Panc1 (cell line): Measurements from ENCODE around the gene IL15. TPM values are rescaled to one million over a fixed set of nuclear protein-coding genes. Genes with fewer than 3 reads are reported as not detected.

ENCODE experiments used
- ATAC-seq: fragments of 200-7000 bp; cut with Tn5 transposase; 2 replicates; pipeline ENCODE4 v1.9.1; 2020; ENCODE audit warnings: mild to moderate bottlenecking, moderate library complexity
- BruUV-seq: library from RNA; stranded (reverse); fragments of 400-500 nt; replicated peaks from 2 replicates; lab custom pipeline; 2021; lab: Mats Ljungman, UMichigan
- CTCF ChIA-PET: fragments of 300-600 bp; sonication (Branson Sonifier 250); formaldehyde crosslinking; loops from one replicate; lab custom pipeline; 2022; ENCODE audit warnings: antibody characterized with exemption; lab: Charles Lee
- POLR2A ChIA-PET: fragments of 300-600 bp; sonication (Branson Sonifier 250); formaldehyde crosslinking; loops from one replicate; lab custom pipeline; 2022; ENCODE audit warnings: antibody characterized with exemption; lab: Charles Lee
- DNase-seq: peaks from one replicate; pipeline ENCODE4 v3.0.0-alpha.2; 2010; ENCODE audit warnings: low read depth, low spot score
- H3K27ac ChIP-seq: 2 replicates; pipeline ENCODE4 v1.5.1; 2011; ENCODE audit warnings: mild to moderate bottlenecking, low read length, inconsistent platforms
- H3K27me3 ChIP-seq: fragments of 200-500 bp; sonication (Bioruptor generic); 2 replicates; pipeline ENCODE4 v1.6.0; 2014; ENCODE audit warnings: low read length, inconsistent platforms; ENCODE audit not compliant: control insufficient read depth, insufficient read depth
- H3K36me3 ChIP-seq: fragments of 200-500 bp; sonication (Bioruptor generic); 2 replicates; pipeline ENCODE4 v1.5.1; 2014; ENCODE audit warnings: inconsistent platforms, mild to moderate bottlenecking, low read length, moderate library complexity; ENCODE audit not compliant: control insufficient read depth, insufficient read depth
- H3K4me1 ChIP-seq: 2 replicates; pipeline ENCODE4 v1.5.1; 2011; ENCODE audit warnings: inconsistent platforms, mild to moderate bottlenecking, low read length, moderate library complexity; ENCODE audit not compliant: control insufficient read depth, insufficient read depth
- H3K4me3 ChIP-seq, 2 experiments: 2 replicates each; pipeline ENCODE4 v1.5.1; 2011 to 2012; ENCODE audit warnings: low read depth in 2 of 2, low read length in 2 of 2, mild to moderate bottlenecking in 2 of 2, inconsistent platforms in 1 of 2, moderate library complexity in 1 of 2
- H3K9me3 ChIP-seq: fragments of 200-500 bp; sonication (Bioruptor generic); 2 replicates; pipeline ENCODE4 v1.5.1; 2014; ENCODE audit warnings: low read depth, mild to moderate bottlenecking, inconsistent platforms, low read length, moderate library complexity; ENCODE audit not compliant: control insufficient read depth, insufficient read depth
- POLR2AphosphoS5 ChIP-seq: IDR thresholded peaks from 2 replicates; pipeline ENCODE4 v1.6.1; 2012; ENCODE audit warnings: mild to moderate bottlenecking, low read depth, low read length, moderate library complexity
- SIN3A ChIP-seq: IDR thresholded peaks from 2 replicates; pipeline ENCODE4 v1.6.1; 2012; ENCODE audit warnings: low read depth, mild to moderate bottlenecking, low read length, moderate library complexity, borderline replicate concordance; ENCODE audit not compliant: insufficient read depth
- TCF7L2 ChIP-seq: IDR thresholded peaks from 2 replicates; pipeline ENCODE4 v1.6.1; 2011; ENCODE audit warnings: mild to moderate bottlenecking, low read depth, low read length, inconsistent platforms
- in situ Hi-C: cut with HindIII; loops from 2 replicates; pipeline ENCODE4 v1.10.0; 2016; ENCODE audit warnings: low sequenced_read_pairs, low pct_unique_long_range_greater_than_20kb
- intact Hi-C: fragments of 100-400 bp; cut with micrococcal nuclease; formaldehyde crosslinking; loops from one replicate; pipeline ENCODE4 v1.10.0; 2022; ENCODE audit not compliant: unreplicated experiment
- total RNA-seq: library from RNA; stranded (reverse); gene quantifications from one replicate; pipeline ENCODE4 v1.2.1, GENCODE V29; 2021; ENCODE audit not compliant: unreplicated experiment
- TF ChIP-seq, protein P1 (sequence below): fragments of 450-650 bp; IDR thresholded peaks from 2 replicates; pipeline ENCODE4 v1.5.1; 2017; ENCODE audit warnings: mild to moderate bottlenecking
- TF ChIP-seq, protein P2 (sequence below), 2 experiments: IDR thresholded peaks; 2 replicates each; pipeline ENCODE4 v1.6.1; 2011 to 2012; ENCODE audit warnings: low read depth in 2 of 2, control low read depth in 1 of 2, low read length in 1 of 2, mild to moderate bottlenecking in 1 of 2, moderate library complexity in 1 of 2; ENCODE audit not compliant: insufficient read depth in 1 of 2

IL15 gene
- total RNA-seq, 1 experiment from 2014 or later = 2.7 TPM

DNA sequence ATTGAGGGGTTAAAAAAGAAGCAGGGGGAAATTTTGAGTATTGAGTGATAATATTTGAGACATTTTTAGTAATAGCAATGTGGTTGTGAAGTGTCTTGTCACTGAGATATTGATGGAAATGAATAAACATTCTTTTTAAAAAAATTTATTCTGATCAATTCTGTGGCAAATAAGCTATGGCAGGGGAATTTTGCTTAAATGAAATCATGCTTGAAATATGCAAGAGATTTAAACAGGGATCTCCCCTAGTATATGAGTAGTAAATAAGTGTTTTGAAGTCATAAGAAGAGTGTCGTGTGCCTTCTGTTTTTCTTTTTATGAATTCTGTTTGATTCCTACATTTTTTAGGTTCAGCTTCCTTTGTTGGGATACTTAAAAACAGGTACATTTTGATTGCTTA lies 23.2 kb downstream of the IL15 start:
- ChIA-PET CTCF (no interaction called here), POLR2A (no interaction called here)
- ATAC-seq = no peak
- Histone ChIP-seq H3K4me3 (no peak overlapping the region), H3K27ac (no peak overlapping the region), H3K36me3 (no peaks in the 10 kb centered on the region), H3K4me1 (no peaks in the 10 kb centered on the region), H3K9me3 (no peaks in the 10 kb centered on the region), H3K27me3 (no peaks in the 10 kb centered on the region)
- in situ Hi-C loops (no loop called here), intact Hi-C loops (no loop called here)
- no peak for DNase-seq
- no TSS peak for BruUV-seq
- TF ChIP-seq, protein P1, sequence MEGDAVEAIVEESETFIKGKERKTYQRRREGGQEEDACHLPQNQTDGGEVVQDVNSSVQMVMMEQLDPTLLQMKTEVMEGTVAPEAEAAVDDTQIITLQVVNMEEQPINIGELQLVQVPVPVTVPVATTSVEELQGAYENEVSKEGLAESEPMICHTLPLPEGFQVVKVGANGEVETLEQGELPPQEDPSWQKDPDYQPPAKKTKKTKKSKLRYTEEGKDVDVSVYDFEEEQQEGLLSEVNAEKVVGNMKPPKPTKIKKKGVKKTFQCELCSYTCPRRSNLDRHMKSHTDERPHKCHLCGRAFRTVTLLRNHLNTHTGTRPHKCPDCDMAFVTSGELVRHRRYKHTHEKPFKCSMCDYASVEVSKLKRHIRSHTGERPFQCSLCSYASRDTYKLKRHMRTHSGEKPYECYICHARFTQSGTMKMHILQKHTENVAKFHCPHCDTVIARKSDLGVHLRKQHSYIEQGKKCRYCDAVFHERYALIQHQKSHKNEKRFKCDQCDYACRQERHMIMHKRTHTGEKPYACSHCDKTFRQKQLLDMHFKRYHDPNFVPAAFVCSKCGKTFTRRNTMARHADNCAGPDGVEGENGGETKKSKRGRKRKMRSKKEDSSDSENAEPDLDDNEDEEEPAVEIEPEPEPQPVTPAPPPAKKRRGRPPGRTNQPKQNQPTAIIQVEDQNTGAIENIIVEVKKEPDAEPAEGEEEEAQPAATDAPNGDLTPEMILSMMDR = no peak
- TF ChIP-seq POLR2AphosphoS5 (no peak), SIN3A (no peak)
- TF ChIP-seq, protein P2, sequence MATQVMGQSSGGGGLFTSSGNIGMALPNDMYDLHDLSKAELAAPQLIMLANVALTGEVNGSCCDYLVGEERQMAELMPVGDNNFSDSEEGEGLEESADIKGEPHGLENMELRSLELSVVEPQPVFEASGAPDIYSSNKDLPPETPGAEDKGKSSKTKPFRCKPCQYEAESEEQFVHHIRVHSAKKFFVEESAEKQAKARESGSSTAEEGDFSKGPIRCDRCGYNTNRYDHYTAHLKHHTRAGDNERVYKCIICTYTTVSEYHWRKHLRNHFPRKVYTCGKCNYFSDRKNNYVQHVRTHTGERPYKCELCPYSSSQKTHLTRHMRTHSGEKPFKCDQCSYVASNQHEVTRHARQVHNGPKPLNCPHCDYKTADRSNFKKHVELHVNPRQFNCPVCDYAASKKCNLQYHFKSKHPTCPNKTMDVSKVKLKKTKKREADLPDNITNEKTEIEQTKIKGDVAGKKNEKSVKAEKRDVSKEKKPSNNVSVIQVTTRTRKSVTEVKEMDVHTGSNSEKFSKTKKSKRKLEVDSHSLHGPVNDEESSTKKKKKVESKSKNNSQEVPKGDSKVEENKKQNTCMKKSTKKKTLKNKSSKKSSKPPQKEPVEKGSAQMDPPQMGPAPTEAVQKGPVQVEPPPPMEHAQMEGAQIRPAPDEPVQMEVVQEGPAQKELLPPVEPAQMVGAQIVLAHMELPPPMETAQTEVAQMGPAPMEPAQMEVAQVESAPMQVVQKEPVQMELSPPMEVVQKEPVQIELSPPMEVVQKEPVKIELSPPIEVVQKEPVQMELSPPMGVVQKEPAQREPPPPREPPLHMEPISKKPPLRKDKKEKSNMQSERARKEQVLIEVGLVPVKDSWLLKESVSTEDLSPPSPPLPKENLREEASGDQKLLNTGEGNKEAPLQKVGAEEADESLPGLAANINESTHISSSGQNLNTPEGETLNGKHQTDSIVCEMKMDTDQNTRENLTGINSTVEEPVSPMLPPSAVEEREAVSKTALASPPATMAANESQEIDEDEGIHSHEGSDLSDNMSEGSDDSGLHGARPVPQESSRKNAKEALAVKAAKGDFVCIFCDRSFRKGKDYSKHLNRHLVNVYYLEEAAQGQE (IDR thresholded peaks at IDR 0.05; ENCODE audit: insufficient read depth in 1 of 2, low read depth in 2 of 2, low read length in 1 of 2) = no peak

DNA sequence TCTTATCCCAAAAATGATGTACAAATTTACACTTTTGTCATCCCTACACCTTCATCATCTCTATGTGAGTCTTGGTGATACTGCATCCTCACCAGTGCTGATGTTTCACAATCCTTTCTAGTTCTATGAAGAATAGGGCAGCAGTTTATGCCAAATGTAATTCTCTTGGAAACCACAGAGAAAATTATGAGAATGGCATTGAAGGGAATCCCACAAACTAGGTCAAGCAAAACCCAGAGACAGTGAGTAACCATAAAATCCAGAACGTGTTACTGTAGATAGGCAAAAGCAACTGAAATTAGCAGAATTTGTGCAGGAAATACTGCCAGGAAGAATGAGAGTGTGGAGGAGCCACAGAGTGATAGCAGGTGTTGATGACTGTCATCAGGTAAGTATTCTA lies 24.5 kb downstream of the IL15 start:
- intact Hi-C loops (no loop called here), in situ Hi-C loops (no loop called here)
- H3K4me3 ChIP-seq = no peak overlapping the region
- no peaks in the 10 kb centered on the region for H3K27me3 ChIP-seq
- no peaks in the 10 kb centered on the region for H3K36me3 ChIP-seq
- BruUV-seq = no TSS peak
- TF ChIP-seq POLR2AphosphoS5 = no peak
- TF ChIP-seq, protein P1 = no peak
- TF ChIP-seq, protein P2 (IDR thresholded peaks at IDR 0.05; ENCODE audit: insufficient read depth in 1 of 2, low read depth in 2 of 2, low read length in 1 of 2) = no peak
- TF ChIP-seq SIN3A = no peak
- TF ChIP-seq TCF7L2 = no peak
- H3K27ac ChIP-seq = no peak overlapping the region
- POLR2A ChIA-PET = no interaction called here
- H3K4me1 ChIP-seq = no peaks in the 10 kb centered on the region
- no peaks in the 10 kb centered on the region for H3K9me3 ChIP-seq
- CTCF ChIA-PET = no interaction called here
- no peak for ATAC-seq
- DNase-seq = no peak
